NAMALWA (cell line): ENCODE measurements around the gene CRAMP1.
A peak's percentile ranks its signal among the peaks of the same experiment; 100 is the strongest.

Source experiments
- DNase-seq: peaks from one replicate; pipeline ENCODE4 v3.0.0-alpha.2; 2015; ENCODE audit warnings: low spot score

The CRAMP1 gene

GRCh38 chr16:1687427-1688316, 75.5 kb downstream of the CRAMP1 start:
- no peak for DNase-seq

DNA sequence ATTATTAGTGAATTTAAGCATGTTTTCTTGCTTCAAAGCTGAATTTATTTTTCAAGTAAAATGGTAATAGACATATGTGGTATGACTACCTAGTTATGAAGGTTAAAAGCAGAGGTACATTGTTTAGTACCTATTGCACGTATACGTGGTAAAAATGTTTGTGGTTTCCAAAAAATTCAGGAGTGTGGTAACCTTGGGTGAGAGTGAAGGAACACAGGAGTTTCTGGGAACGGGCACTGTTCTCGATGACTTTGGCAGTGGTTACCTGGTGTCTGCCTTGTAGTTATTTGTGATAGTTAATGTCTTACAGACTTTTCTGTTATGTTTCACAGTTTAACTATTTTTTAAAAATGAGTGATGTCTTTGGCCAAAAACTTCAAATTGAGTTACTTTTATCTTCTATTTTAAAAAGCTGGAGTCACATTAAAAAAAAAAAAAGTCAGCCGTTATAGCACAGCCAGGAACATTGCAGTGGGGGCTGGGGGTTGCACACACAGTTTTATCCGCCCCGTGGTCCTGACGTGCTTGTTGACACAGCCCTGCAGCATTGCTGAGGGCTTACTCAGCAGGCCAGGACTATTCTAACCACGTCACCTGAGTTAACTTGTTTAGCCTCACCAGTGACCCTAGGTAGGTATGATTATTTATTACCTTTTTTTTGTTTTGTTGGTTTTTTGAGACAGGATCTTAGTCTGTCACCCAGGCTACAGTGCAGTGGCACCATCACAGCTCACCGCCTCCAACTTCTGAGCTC, 76.8 kb downstream of the CRAMP1 start:
- no peak for DNase-seq

- DNase-seq, result no peak
These were observed 77.7 kb downstream of the CRAMP1 start for GRCh38 chr16:1689853-1690252.

GRCh38 chr16:1690810-1691209, 78.7 kb downstream of the CRAMP1 start:
- DNase-seq, result no peak

DNA sequence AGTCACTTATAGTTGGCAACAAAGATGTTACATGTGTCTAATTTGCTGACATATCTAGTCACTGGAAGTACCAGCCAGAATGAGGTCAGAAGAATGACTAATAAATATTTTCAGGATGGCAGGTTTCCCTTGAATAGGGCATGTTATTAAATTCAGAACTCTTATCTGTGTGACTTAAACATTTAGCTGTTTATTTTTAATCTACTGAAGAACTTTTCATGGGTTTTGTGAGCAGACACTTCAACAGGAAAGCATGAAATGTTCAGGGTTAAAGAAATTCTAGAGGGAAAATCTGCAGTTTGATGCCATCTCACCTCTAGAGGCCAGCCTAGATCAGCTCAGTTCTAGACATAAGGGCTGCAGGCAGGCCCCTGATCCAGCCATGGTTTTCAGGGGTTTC, 79.1 kb downstream of the CRAMP1 start:
- DNase-seq, result no peak

DNA sequence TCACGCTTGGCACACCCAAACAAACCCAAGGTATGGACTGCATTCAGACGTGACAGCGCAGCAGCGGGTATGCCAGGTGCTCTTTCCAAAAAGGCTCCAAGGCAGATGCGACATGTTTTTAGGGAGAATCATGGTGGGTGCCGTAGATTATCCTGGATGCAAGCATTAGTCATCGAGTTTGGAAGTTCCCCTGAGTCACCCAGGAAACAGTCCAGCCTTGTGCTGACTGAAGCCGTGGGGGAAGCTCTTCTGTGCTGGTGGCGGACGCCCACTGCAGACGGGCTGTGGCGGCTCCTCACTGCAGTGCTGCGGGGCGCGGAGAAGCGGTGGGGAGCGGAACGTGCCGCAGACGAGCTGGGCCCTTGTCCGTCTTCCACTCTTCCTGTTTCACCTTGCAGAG, 79.8 kb downstream of the CRAMP1 start:
- no peak for DNase-seq

DNA sequence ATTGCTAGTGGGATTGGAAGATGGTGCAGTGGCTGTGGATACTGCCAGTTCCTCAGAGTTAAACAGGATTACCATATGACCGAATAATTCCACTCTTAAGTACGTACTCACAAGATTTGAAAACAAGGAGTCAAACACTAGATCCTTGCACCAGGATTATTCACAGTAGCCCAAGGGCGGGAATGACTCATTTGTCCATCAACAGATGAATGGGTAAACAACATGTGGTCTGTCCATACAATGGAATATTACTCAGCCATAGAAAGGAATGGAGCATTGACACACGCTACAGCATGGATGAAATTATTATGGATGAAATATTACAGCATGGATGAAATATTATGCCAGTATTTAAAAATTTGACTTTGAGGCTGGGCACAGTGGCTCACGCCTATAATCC, 84.7 kb downstream of the CRAMP1 start:
- no peak for DNase-seq

DNA sequence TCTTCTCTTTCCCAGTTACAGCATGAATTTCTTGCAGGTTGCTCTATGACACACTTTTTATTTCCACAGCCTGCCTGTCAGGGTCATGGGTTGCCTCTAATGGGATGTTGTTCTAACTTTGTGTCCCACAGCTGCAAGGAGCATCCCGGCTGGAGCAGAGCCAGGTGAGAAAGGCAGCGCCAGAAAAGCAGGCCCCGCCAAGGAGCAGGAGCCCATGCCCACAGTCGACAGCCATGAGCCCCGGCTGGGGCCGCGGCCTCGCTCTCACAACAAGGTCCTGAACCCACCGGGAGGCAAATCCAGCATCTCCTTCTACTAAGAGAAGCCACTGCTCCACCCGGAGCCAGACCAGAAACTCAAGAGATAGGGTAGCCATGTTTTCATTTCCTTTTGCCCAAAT, 86.5 kb downstream of the CRAMP1 start:
- DNase-seq, result no peak

- no peak for DNase-seq
These were observed 88.1 kb downstream of the CRAMP1 start for GRCh38 chr16:1700246-1700645.

GRCh38 chr16:1701216-1701878, 89.2 kb downstream of the CRAMP1 start:
- DNase-seq, result no peak

DNA sequence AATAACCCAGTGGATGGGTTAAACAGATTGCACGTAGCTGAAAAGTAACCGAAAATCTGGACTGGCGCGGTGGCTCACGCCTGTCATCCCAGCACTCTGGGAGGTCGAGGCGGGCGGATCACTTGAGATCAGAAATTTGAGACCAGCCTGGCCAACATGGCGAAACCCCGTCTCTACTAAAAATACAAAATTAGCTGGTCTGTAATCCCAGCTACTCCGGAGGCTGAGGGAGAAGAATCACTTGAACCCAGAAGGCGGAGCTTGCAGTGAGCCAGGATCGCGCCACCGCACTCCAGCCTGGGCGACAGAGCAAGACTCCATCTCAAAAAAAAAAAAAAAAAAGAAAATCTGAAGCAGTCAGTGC, 93.1 kb downstream of the CRAMP1 start:
- DNase-seq, result peak; percentile 46

DNA sequence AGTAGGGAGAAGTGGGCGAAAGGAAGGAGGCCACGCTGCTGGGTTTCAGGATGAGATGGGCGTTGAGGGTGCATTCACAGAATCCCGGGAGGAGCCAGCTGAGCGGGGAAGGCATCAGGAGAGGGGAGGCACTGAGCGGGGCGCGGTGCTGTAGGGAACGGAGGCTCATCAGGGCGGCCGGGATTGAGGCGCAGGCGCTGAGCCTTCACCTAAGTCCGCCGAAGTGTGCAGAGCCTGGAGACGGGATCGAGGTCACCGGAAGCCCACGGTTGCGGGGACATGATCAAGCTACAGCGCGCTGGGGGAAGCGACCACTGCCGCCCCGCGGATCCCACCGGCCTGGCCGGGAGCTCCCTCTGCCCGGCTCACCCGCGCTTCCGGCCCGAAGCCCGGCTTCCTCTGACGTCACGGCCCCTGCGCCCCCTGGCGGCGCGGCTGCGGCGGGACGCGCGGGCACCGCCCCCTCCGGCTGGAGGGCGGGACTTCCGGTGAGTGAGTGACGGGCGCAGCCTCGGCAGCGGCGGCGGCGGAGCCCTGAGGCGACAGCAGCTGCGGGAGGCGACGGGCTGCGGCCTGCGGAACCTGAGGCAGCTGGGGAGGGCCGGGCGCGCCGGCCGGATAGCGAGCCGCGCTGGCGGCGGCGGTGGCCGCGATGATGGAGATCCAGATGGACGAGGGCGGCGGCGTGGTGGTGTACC, 93.7 kb downstream of the CRAMP1 start, which contains the start of gene MAPK8IP3:
Gene MAPK8IP3, plus strand, starts transcription at position 508 of the 698 bp plus-strand sequence. Its CDS starts 145 bp downstream, at position 653.
- peak; percentile 93 for DNase-seq

DNA sequence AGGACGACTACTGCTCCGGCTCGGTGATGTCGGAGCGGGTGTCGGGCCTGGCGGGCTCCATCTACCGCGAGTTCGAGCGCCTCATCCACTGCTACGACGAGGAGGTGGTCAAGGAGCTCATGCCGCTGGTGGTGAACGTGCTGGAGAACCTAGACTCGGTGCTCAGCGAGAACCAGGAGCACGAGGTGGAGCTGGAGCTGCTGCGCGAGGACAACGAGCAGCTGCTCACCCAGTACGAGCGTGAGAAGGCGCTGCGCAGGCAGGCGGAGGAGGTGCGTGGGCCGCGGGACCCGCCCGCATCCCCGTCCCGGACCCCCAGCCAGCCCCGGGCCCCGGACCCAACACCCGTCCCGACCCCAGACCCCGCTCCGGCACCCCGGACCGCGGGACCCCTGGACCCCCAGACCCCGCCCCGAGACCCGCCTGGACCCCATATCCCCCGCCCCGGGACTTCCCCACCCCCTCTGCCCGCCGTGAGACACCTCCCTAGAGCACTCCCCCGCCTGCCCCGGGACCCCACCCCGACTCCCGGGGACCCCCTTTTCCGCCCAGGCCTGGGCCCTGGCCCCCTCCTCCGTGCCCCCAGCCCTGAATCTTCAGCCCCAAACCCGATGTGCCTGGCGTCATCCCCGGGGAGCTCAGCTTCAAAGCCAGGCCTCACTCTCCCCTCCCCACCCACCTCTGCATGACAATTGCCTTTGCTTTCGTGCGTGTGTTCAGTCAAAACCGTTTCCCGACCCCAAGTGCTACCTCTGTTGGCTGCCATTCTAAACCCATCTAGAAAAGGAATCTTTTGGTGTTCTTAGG, 94.4 kb downstream of the CRAMP1 start:
- peak; percentile 56 for DNase-seq

DNA sequence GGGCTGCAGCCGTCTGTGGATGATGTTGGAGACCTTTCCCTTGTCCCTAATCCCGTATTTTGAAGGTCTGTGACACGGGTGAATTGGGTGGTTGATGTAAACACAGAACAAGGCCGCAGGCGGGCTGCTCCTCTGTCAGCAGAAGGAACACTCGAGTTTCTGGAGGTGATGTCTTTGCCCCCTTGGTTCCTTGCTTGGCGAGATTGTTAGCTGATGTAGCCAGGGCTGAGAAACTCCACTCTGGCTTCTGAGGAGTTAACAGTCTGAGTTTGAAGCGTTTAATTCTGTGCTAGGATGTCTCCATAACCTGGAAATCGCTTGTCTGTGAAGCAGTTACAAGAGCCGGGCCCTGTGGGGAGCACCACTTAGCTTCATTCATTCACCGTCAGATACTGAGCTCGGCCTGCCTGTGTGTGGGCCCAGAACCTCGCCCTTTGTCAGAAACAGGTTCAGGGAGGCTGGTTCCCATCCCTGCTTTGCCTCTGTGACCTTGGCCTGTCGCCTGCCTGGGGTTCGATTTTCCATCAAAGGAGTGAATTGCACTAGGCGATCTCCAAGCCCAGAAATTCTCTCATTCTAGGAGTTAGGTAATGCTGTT, 95.1 kb downstream of the CRAMP1 start:
- DNase-seq, result peak; percentile 48

DNA sequence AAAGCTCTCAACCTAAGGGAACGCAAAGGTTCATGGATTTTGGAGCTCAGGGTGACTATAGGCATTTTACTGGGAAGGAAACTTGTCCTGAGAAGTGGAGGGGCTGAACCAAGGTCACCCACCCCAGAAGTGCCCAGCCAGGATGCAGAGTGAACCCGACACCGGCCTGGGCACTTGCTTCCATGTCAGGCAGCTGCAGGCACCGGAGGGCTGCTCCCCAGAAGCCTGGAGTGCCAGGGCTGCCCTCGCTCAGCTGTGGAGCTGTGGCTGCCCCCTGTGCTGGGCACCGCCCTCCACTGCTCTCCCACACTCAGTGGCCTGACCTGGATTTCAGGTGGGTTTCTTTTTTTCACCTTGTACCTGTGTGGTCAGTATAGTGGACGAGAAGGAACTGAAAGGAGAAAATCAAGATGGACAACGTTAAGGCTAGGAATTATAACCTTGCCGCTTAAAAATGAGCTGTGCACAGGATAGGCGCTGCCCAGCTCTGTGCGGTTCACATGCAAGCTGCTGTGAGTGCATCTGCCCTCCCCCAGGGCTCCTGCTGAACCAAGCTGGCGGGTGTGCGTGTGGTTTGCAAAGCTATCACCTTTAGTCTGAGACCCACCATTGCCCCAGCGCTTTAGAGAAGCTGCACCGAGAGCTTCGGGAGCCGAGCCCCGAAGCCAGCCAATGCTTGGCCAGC, 96.1 kb downstream of the CRAMP1 start:
- DNase-seq, result no peak

DNA sequence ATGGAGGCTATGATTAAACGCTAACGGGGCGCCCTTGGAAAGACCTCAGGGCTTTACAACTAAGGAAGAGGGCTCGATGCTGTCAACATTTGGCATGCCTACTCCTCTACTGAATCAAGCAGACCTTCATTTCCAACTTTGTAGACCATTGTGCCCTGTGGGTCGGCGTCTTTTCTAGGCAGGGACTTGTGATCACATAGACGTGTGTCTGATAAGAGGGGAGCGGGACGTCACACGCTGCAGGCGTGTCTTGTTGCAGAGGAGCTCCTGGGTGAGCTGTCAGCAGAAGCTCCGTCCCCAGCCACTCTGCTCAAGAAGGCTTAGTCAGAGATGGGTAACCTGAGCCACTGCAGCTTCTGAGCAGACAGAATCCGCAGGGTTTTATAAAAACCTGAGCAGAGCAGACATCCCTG, 96.6 kb downstream of the CRAMP1 start:
- DNase-seq, result no peak

DNA sequence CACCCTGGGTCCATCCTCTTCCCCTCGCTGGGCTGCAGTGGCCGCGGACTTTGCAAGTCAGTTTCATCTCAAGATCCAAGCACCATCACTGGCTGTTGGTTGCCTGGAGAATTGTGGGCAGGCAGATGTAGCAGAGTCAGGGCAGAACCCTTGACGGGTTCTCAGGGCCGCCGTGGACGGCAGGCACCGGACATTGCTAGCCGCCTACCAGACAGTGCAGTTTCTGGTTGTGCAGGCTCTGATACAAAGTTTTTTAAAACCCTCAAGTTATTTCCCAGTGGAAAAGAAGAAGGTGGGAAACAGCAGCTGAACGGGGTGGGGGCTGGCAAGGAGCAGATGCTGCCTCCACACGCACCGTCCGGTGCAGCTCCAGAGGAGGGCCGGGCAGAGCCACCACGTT, 97.2 kb downstream of the CRAMP1 start:
- no peak for DNase-seq

DNA sequence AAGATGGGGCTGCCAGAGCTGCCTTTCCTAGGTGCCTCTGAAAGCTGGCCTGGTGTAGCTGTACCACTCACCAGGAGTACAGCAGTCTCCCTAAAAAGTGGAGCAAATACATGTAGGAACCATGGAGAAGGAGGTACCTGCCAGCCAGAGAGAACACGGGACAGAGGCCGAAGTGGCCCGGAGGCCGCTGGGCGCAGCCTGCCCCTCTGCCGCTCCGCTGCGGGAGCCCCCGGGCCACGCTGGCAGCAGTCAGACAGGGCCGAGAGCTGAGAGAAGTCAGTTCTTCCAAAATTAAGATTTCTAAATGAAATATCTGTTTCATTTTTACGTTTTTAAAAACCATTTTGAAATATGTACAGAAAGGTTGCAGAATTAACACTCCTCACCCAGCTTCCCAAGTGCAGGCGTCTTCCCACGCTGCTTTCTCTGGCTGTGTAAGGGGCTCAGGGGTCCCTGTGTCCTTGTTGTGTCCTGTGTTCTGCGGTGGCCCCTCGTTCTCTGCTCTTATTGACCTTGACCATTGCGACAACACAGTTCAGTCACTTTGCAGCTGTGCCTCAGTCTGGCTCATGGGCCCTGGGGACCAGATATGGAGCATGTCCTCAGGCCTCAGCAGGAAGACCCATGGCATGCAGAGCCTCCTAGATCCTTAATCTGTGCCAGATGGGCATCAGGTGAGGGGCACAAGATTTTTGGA, 98.8 kb downstream of the CRAMP1 start:
- DNase-seq, result no peak

DNA sequence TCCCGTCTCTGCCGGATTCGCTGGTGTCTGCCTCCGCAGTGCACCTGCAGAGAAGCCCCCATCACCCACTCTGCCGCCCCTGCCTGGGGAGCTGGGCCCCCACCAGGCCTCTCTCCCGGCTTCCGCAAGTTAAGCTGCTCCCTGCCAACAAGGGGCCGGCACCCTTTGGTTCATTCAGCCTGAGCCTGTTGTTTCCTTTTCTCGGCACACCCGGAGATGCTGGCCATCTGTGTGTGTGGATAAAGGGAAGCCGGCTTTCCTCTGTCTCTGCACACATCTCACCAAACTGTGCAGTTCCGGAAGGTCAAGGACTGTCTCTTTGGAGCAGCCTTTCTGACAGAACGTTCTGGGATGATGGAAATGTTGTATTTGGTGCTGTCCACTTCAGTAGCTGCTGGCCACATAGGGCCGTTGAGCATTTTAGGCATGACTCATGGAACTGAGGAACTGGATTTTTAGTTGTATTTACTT, 100.7 kb downstream of the CRAMP1 start:
- DNase-seq, result peak; percentile 43
